GM23248 (cell line): ENCODE results near the gene FCHO1.

Source experiments
- EZH2 ChIP-seq: fragments of 200-600 bp; sonication (generic); IDR thresholded peaks from 2 replicates; pipeline ENCODE4 v1.6.1; 2018; ENCODE audit warnings: antibody characterized with exemption, mild to moderate bottlenecking; ENCODE audit not compliant: insufficient read depth, poor library complexity, severe bottlenecking
- EZH2phosphoT487 ChIP-seq: fragments of 200-600 bp; sonication (generic); IDR thresholded peaks from 2 replicates; pipeline ENCODE4 v1.6.1; 2018; ENCODE audit warnings: antibody characterized with exemption, moderate library complexity, mild to moderate bottlenecking, low read depth; ENCODE audit not compliant: insufficient read depth

GRCh38 chr19:17812099-17812498 is 60.8 kb downstream of the FCHO1 start:
- TF ChIP-seq EZH2 (no peak), EZH2phosphoT487 (no peak)
